Measurements from ENCODE around the gene CD2AP. TPM values are rescaled to one million over a fixed set of nuclear protein-coding genes. Genes with fewer than 3 reads are reported as not detected.
"Not testable (repeated sequence)": the region's sequence is repeated elsewhere in the genome, so short reads cannot be mapped to it uniquely, and the experiment has no call there.

CD2AP gene
- 9.5 and 10.6 TPM in 2 replicates for total RNA-seq
- polyA plus RNA-seq (2012), result 4.7 TPM

- peak; percentile 85 for DNase-seq (ENCODE audit: low read depth)
Measured at GRCh38 chr6:47477497-47478232, at the start of gene CD2AP. CD2AP (plus strand) TSS chr6:47477789; CDS start chr6:47478245, 456 bp downstream.

GRCh38 chr6:47428288-47428687 lies 49.3 kb upstream of the CD2AP start:
- peak; percentile 87 for DNase-seq (ENCODE audit: low read depth)

- DNase-seq (ENCODE audit: low read depth), result no peak
Measured at GRCh38 chr6:47428746-47429664, 48.6 kb upstream of the CD2AP start.

GRCh38 chr6:47434372-47435253 lies 43.0 kb upstream of the CD2AP start:
- no peak for DNase-seq (ENCODE audit: low read depth)

GRCh38 chr6:47435254-47435612 lies 42.4 kb upstream of the CD2AP start:
- no peak for DNase-seq (ENCODE audit: low read depth)

- DNase-seq (ENCODE audit: low read depth), result no peak
Measured at GRCh38 chr6:47437592-47437991, 40.0 kb upstream of the CD2AP start.

GRCh38 chr6:47438481-47439347 lies 38.9 kb upstream of the CD2AP start:
- DNase-seq (ENCODE audit: low read depth), result peak; percentile 28

- no peak for DNase-seq (ENCODE audit: low read depth)
Measured at GRCh38 chr6:47439348-47439668, 38.3 kb upstream of the CD2AP start.

GRCh38 chr6:47440719-47441118 lies 36.9 kb upstream of the CD2AP start:
- DNase-seq (ENCODE audit: low read depth), result peak; percentile 33

- DNase-seq (ENCODE audit: low read depth), result not testable (repeated sequence)
Measured at GRCh38 chr6:47444964-47445363, 32.6 kb upstream of the CD2AP start.

- DNase-seq (ENCODE audit: low read depth), result no peak
Measured at GRCh38 chr6:47446669-47447330, 30.8 kb upstream of the CD2AP start.

- DNase-seq (ENCODE audit: low read depth), result no peak
Measured at GRCh38 chr6:47447722-47448121, 29.9 kb upstream of the CD2AP start.

- DNase-seq (ENCODE audit: low read depth), result no peak
Measured at GRCh38 chr6:47451162-47451561, 26.4 kb upstream of the CD2AP start.

GRCh38 chr6:47452899-47453298 lies 24.7 kb upstream of the CD2AP start:
- no peak for DNase-seq (ENCODE audit: low read depth)

GRCh38 chr6:47453372-47453936 lies 24.1 kb upstream of the CD2AP start:
- no peak for DNase-seq (ENCODE audit: low read depth)

- DNase-seq (ENCODE audit: low read depth), result no peak
Measured at GRCh38 chr6:47454713-47455396, 22.7 kb upstream of the CD2AP start.

- DNase-seq (ENCODE audit: low read depth), result peak; percentile 35
Measured at GRCh38 chr6:47455533-47456209, 21.9 kb upstream of the CD2AP start.

GRCh38 chr6:47456536-47456975 lies 21.0 kb upstream of the CD2AP start:
- no peak for DNase-seq (ENCODE audit: low read depth)

Measured in myocyte (in vitro differentiated cells).